NCI-H2107 treated with DMSO at 0.1 percent for 48 hours (cell line): ENCODE results near the gene NGEF.

Experiments
- DNase-seq: peaks from one replicate; lab custom pipeline; 2025; ENCODE audit not compliant: unreplicated experiment; lab: John Stamatoyannopoulos, UW

Gene NGEF

DNA sequence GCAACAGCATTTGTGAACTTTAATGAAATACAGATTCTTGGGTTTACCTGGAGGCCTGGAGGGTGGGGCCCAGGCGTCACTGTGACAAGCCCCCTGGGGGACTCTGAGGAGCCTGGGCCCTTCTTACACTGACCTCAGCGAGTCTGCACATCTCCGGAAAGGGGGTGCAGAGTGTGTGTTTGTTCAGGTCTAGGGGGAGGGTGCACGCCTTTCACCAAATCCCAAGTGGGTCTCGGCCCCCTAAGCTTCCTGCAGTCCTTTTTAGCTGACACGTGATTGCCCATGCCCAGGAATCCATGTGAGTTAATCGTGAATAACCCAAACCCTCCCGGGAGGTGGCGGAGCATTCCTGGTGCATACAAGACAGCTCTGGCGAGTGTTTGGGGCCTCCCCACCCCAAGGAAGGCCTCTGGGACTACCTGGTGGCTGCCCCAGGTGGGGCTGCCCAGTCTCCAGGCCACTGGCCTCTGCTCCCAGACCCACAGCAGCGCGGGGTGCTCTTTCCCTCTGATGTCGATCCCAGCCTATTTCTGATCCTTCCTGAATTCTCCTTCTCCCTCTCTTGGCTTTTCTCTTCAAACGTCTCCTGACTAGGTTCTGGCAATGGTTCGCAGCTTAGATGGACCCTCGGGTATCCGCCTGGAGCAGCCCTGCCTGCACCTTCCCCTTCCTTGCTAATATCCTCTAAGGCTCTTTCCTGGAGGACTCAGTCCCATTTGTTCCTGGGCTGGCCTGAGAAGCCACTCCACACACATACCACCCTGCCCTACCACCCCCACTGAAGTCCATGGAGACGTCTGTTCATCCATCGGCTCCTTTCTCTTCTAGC is 10.0 kb downstream of the NGEF start:
- DNase-seq: no peak

DNA sequence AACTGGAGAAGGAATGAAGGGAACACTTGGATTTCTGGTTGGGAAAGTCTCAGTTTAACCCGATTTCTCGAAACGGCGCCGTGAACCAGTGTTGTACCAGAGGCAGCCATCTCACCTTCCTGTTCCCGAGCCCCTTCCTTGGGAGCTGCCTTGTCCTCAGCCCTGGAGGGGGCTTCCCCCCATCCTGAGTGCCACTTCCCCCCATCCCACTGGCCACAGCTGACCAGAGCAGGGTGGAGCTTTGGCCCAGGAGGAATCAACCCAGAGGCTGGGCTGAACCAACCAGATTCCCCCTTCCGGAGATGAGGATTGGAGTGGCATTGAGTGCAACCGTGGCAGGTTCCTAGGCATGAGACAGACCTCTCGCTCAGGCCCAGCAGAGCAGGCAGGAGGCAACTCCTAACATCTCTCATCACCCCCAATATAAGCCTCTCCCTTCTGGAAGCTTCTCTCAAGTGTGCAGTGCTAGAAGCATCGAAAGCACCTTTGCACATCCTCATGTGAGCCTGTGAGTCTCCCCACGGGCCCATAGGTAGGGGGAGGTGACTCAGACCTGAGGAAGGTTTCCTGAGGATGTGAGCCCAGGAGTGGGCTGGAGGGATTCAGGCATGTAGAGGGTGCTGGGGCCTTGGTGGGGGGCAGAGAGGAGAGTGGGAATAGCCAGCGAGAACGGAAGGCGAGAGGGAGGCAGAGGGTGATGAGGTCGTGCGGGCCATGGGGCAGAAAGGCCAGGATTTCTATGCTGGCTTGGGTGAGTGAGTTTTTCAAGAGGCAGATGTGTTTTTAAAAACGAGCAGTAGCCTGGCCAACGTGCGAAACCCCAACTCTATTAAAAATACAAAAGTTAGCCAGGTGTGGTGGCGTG is 11.9 kb downstream of the NGEF start:
- DNase-seq: no peak

GRCh38 chr2:232999354-232999753 is 13.7 kb downstream of the NGEF start:
- DNase-seq: no peak

DNA sequence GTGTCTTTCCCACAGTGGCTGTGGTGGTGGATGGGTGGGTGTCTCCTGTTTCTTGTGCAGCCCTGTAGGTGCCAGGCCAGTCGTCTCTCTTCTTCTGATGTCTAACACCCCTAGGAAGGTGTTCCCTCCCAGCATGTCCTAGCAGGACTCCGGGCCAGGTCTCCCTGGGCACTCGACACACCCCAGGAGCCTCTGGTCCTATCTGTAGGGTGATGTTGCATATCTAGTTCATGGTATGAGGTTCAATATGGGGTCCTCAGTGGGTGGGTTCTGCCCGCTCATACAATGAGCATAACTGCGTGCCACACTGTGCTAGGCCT is 14.4 kb downstream of the NGEF start:
- DNase-seq: no peak

DNA sequence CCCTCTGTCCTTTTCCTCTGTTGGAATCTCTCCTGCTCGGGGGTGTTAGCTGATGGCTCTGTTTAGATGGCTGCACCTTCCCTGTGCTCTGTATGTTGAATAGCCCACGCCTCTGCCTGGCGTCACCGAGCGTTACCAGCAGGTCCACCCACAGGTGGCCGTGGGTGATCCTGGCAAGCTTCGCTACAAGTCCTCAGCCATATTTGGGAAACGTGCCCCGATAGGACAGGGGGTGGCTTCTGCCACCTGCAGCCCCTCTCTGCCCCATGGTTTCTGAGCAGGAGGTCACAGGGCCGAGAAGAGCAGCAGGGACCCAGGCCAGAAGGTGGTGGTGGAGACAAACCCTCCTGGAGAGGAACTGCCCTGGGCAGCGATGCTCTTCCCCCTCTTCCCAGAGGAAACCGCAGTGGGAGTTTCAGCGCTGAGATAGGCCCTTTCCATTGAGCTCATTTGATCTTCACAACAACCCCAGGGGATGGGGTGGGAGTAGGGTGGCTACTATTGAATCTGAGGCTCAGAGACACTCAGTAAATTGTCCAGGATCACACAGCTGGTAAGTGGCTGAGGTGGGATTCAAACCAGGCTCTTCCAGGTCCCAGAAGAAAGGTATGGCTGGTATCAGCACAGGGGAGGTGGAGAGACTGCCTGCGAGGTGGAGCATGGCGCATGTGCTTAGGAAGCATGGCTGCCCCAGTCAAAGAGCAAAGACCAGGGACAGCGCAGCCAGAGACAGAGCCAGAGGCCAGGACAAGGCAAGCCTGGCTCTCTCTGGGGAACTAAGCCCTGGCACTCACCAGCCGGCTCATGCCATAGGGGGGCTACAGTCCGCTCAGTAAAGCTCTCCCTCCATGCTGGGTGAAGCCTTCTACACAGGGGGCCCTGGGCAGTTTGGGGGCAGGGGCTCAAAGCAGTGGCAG is 15.0 kb downstream of the NGEF start:
- no peak for DNase-seq

DNA sequence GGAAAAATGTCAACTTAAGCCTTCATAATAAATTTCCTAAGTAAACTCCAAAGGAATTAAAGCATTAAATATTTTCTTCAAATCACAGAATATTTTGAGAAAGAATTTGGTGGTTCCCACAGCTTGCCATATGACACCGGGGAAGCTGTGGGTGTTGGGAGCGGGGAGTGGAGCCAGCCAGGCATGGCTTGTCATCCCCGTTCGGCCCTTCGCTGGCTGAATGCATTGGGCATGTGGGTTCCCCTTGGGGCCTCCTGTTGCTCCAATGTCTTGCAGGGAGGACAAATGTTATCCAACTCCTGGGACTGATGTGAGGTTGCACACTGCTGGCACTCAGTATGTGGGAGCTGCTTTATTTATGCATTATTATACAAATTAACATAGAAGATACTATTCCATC is 18.6 kb downstream of the NGEF start:
- no peak for DNase-seq

DNA sequence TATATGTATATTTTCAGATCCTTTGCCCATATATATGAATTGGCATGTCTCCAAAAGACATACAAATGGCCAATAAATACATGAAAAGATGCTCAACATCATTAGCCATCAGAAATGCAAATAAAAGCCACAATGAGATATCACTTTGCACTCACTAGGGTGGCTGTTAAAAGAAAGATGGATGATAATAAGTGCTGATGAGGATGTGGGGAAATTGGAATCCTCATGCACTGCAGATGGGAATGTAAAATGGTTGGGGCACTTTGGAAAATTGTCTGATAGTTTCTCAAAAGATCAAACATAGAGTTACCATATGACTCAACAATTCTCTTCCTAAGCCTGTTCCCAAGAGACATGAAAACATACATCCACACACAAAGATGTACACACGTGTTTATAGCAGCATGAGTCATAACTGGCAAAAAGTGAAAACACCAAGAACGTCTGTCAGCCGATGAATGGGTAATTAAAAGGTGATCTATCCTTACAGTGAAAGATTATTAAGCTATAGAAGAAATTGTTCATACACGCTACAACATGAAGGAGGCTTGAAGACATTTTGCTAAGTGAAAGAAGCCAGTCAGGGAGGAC is 19.7 kb downstream of the NGEF start:
- DNase-seq: no peak

DNA sequence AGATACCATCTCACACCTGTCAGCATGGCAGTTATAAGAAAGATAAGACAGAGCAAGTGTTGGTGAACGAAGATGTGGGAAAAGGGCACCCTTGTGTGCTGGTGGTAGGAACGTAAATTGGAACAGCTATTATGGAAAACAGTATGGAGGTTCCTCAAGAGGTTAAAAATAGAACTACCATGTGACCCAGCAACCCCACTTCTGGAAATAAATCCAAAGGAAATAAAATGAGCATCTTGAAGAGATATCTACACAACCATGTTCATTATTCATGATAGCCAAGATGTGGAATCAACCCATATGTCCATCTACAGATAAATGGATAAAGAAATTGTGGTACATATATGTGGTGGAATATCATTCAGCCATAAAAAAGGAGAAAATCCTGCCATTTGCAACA is 26.9 kb downstream of the NGEF start:
- DNase-seq: no peak

- DNase-seq: no peak
These were observed 28.4 kb downstream of the NGEF start for GRCh38 chr2:232984451-232985207.

DNA sequence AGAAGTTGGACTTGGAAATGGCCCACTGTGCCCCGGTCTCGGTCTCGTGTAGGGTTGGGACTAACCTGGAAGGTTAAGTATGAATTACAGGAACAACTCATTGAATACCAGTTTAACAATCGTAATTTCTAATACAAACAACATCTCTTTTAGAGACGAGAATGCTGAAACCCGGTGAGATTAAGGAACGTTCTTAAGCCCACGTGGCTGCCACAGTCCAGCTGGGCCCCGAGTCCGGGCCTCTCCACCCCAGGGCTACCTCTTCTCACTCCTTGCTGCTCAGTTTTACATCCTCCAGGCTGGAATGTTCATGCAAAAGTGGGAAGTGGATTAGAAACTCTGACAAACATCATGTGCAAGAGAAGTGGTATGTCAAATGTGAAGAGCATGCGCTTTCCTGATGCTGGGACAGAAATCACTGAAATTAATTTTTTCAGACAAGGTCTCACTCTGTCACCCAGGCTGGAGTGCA is 29.4 kb downstream of the NGEF start:
- no peak for DNase-seq

GRCh38 chr2:232982926-232983668 is 30.0 kb downstream of the NGEF start:
- DNase-seq: no peak

GRCh38 chr2:232981767-232982360 is 31.2 kb downstream of the NGEF start:
- DNase-seq: no peak

DNA sequence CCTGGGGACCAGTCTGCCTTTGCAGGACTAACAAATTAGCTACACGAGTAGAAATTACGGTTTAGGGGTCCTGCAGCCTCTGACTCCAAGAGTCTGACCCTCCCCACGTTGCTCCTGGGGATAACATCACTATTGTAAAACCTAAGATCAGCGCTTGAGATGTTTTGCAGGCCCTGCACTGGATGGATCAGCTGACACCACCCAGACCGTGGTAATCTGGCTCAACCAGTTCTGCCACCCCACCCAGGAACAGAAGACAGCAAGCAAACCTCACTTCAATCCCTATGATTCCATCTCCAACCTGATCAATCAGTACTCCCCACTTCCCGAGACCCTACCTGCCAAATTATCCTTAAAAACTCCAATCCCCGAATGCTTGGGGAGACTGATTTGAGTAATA is 31.7 kb downstream of the NGEF start:
- DNase-seq: no peak

- DNase-seq: no peak
These were observed 32.4 kb downstream of the NGEF start for GRCh38 chr2:232980683-232981082.

DNA sequence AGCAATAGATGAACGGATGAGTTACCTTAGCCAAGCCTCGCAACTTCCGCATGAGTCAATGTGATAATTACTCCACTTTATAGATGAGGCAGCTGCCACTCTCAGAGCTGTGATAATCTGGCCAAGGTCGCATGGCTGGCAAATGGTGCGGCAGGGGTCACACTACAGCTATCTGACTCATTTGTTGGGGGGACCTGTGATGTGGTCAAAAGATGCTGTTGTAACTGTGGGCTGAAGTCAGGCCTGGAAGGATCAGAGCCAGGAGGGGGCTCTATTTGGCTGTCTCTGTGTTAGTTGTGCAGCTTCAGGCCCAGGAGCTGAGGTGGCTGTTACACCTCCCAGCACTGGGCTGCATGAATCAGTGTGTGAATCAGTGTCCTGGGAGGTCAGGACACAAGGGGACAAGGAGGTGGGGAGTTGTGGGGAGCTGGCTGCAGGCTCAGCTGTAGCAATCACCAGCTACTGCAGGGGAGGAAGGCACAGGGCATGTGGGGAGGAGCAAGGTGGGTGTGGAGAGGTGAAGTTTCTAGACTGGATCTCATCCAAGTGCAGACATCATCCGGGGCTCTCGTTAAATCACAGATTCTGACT is 33.1 kb downstream of the NGEF start:
- DNase-seq: no peak

- no peak for DNase-seq
These were observed 35.6 kb downstream of the NGEF start for GRCh38 chr2:232977438-232977971.

- DNase-seq: no peak
These were observed 36.2 kb downstream of the NGEF start for GRCh38 chr2:232976666-232977437.

DNA sequence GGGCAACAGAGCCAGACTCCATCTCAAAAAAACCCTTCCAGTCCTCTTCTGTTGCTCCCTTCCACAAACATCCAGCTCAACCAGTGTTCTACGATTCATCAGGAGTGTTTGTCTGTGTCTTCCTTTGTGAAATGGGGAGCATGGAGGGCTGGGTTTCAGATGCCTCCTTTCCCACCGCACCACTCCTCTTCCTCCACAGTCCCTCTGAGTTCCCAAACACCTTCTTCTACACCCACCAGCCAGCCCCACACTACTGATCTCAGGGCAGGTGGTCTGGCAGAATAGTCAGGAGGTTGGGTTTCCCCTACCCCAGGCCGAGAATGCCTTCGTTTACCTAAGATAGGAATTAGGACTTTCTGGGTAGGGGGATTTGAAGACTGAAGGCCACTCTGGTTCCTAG is 36.9 kb downstream of the NGEF start:
- DNase-seq: no peak
